PC-9 (cell line): ENCODE results near the gene SH3PXD2B. TPM values are rescaled to one million over a fixed set of nuclear protein-coding genes. Genes with fewer than 3 reads are reported as not detected.

Source experiments
- BruUV-seq: library from RNA; stranded (reverse); fragments of 400-500 nt; replicated peaks from 2 replicates; lab custom pipeline; 2021; lab: Mats Ljungman, UMichigan
- CTCF ChIA-PET: fragments of 300-600 bp; sonication (Branson Sonifier 250); formaldehyde crosslinking; loops from one replicate; lab custom pipeline; 2022; ENCODE audit warnings: antibody characterized with exemption; lab: Charles Lee
- POLR2A ChIA-PET: fragments of 300-600 bp; sonication (Branson Sonifier 250); formaldehyde crosslinking; loops from one replicate; lab custom pipeline; 2022; ENCODE audit warnings: antibody characterized with exemption; ENCODE audit not compliant: unreplicated experiment; lab: Charles Lee
- DNase-seq, 2 experiments: peaks; one replicate each; pipeline versions ENCODE4 v3.0.0 to v3.0.0-alpha.2; 2015 to 2022; ENCODE audit warnings: mixed read lengths in 1 of 2
- H2AFZ ChIP-seq: fragments of 200-600 bp; sonication (generic); 2 replicates; pipeline ENCODE4 v1.8.1; 2017; ENCODE audit warnings: antibody characterized with exemption
- H3F3A ChIP-seq: fragments of 200-600 bp; sonication (generic); 2 replicates; pipeline ENCODE4 v1.8.1; 2017; ENCODE audit warnings: antibody characterized with exemption, mild to moderate bottlenecking, low read depth; ENCODE audit not compliant: insufficient read depth
- H3K27ac ChIP-seq: fragments of 200-600 bp; sonication (generic); 2 replicates; pipeline ENCODE4 v1.6.1; 2016; ENCODE audit warnings: mixed run types
- H3K27me3 ChIP-seq: fragments of 200-600 bp; sonication (generic); 2 replicates; pipeline ENCODE4 v1.6.1; 2016; ENCODE audit warnings: low read depth, mixed run types; ENCODE audit not compliant: insufficient read depth
- H3K36me3 ChIP-seq: fragments of 200-600 bp; sonication (generic); 2 replicates; pipeline ENCODE4 v1.6.1; 2016; ENCODE audit warnings: low read depth, mixed run types
- H3K4me1 ChIP-seq: fragments of 200-600 bp; sonication (generic); replicated peaks from 2 replicates; pipeline ENCODE4 v1.6.1; 2016; ENCODE audit warnings: mixed run types; ENCODE audit not compliant: insufficient read depth
- H3K4me2 ChIP-seq: fragments of 200-600 bp; sonication (generic); 2 replicates; pipeline ENCODE4 v1.6.1; 2017; ENCODE audit warnings: mixed run types
- H3K4me3 ChIP-seq: fragments of 200-600 bp; sonication (generic); 2 replicates; pipeline ENCODE4 v1.6.1; 2016; ENCODE audit warnings: mixed run types
- H3K79me2 ChIP-seq: fragments of 200-600 bp; sonication (generic); 2 replicates; pipeline ENCODE4 v1.6.1; 2017; ENCODE audit warnings: low read depth, mixed run types
- H3K9me2 ChIP-seq: fragments of 200-600 bp; sonication (generic); 2 replicates; pipeline ENCODE4 v1.8.1; 2017; ENCODE audit warnings: mild to moderate bottlenecking; ENCODE audit not compliant: insufficient read depth
- H3K9me3 ChIP-seq: fragments of 200-600 bp; sonication (generic); 2 replicates; pipeline ENCODE4 v1.8.1; 2016; ENCODE audit warnings: low read depth; ENCODE audit not compliant: insufficient read depth
- H4K20me1 ChIP-seq: fragments of 200-600 bp; sonication (generic); 2 replicates; pipeline ENCODE4 v1.8.1; 2017; ENCODE audit not compliant: insufficient read depth
- EZH2 ChIP-seq: fragments of 200-600 bp; sonication (generic); IDR thresholded peaks from 2 replicates; pipeline ENCODE4 v1.8.0; 2017; ENCODE audit warnings: antibody characterized with exemption, low read depth
- intact Hi-C: fragments of 100-400 bp; cut with micrococcal nuclease; formaldehyde crosslinking; loops from one replicate; pipeline ENCODE4 v1.10.0; 2022; ENCODE audit not compliant: unreplicated experiment
- total RNA-seq: library from RNA; stranded (reverse); gene quantifications from 2 replicates; pipeline ENCODE4 v1.2.3, GENCODE V29; 2021
- TF ChIP-seq, protein P1 (sequence below): fragments of 200-600 bp; sonication (generic); conservative IDR thresholded peaks from 2 replicates; pipeline ENCODE4 v1.6.1; 2017; ENCODE audit warnings: mixed run types, antibody characterized with exemption, mild to moderate bottlenecking, moderate library complexity

Gene SH3PXD2B
- total RNA-seq, 1 experiment from 2014 or later: 29.3 TPM

DNA sequence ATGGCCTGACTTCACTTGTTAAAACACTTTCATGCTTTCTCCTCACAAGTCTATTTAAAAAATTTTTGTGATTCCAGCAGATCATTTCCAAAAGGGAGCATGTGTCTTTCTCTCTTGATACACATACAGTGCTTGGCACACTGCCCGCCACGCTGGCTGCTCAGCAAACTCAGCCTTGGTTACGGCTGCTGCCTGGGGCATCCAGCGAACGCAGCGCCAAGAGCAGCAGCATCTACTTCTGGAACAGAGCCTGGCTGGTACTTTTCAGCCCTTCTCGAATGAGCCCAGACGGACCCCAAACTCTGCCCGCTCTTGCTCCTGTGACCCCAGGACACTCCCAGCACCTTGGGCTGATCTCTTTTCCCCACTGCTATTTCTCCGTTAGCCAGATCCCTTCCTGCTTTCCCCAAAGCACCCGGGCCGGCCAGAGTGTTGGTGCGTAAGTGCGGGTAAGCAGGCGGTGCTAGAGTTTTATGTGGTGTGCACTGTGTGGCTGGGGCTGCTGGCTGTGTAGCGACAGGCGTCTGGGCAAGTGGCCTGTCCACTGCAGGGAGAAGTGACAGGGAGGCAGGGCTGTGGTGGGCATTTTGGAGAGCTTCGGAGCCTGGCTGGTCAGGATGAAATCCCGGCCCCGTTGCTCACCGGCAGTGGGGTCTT is 73.2 kb downstream of the SH3PXD2B start:
- TF ChIP-seq EZH2: no peak
- TF ChIP-seq, protein P1, sequence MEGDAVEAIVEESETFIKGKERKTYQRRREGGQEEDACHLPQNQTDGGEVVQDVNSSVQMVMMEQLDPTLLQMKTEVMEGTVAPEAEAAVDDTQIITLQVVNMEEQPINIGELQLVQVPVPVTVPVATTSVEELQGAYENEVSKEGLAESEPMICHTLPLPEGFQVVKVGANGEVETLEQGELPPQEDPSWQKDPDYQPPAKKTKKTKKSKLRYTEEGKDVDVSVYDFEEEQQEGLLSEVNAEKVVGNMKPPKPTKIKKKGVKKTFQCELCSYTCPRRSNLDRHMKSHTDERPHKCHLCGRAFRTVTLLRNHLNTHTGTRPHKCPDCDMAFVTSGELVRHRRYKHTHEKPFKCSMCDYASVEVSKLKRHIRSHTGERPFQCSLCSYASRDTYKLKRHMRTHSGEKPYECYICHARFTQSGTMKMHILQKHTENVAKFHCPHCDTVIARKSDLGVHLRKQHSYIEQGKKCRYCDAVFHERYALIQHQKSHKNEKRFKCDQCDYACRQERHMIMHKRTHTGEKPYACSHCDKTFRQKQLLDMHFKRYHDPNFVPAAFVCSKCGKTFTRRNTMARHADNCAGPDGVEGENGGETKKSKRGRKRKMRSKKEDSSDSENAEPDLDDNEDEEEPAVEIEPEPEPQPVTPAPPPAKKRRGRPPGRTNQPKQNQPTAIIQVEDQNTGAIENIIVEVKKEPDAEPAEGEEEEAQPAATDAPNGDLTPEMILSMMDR: no peak
- Histone ChIP-seq H3K27me3 (no peaks in the 10 kb centered on the region), H3K4me1 (peaks cover 25% of the 10 kb centered on the region), H3F3A (peaks cover 23% of the 10 kb centered on the region; the same call in 1 of the 2 replicates), H3K27ac (no peak overlapping the region), H3K36me3 (no peaks in the 10 kb centered on the region), H3K9me3 (no peaks in the 10 kb centered on the region), H3K79me2 (no peaks in the 10 kb centered on the region), H3K9me2 (no peaks in the 10 kb centered on the region), H2AFZ (no peak overlapping the region), H3K4me2 (no peak overlapping the region), H4K20me1 (no peaks in the 10 kb centered on the region), H3K4me3 (no peak overlapping the region)
- BruUV-seq: no TSS peak
- CTCF ChIA-PET: no interaction called here
- intact Hi-C loops: no loop called here
- no peak for DNase-seq
- POLR2A ChIA-PET: no interaction called here

DNA sequence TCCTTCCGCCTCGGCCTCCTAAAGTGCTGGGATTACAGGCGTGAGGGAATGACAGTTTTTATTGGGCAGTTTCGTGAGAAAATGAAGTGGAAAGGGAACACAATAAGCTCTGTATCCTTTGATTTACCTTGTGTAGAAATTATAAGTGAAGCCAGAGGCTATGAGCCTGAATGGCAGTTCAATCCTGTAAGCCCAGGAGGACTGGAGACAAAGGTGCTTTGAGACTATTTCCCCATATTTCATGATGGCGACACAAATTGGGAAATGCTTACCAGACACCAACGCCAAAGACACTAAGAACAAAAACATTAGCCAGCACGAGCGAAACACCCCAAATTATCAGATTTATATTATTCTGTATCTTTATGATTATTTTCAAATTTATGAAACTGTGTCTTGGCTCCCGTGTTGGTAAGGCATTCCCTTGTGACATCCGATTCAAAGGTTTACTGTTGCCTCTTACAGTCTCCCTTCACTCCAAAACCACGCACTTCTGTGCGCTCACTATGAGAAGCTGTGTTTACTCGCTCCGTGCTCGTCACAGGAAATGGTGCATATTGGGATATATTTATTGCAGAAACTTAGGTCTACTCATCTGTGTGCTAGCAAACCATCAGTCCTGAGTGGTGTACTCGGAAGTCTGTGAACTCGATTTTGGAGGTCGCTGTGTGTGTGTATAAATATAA is 73.9 kb downstream of the SH3PXD2B start:
- intact Hi-C loops: no loop called here
- TF ChIP-seq EZH2: no peak
- TF ChIP-seq, protein P1: no peak
- ChIA-PET CTCF (no interaction called here), POLR2A (no interaction called here)
- Histone ChIP-seq H3F3A (peaks cover 23% of the 10 kb centered on the region; the same call in 1 of the 2 replicates), H3K4me1 (peaks cover 25% of the 10 kb centered on the region), H3K9me2 (no peaks in the 10 kb centered on the region), H3K36me3 (no peaks in the 10 kb centered on the region), H3K79me2 (no peaks in the 10 kb centered on the region), H3K4me3 (no peak overlapping the region), H4K20me1 (no peaks in the 10 kb centered on the region), H3K4me2 (no peak overlapping the region), H3K9me3 (no peaks in the 10 kb centered on the region), H3K27ac (no peak overlapping the region), H3K27me3 (no peaks in the 10 kb centered on the region), H2AFZ (no peak overlapping the region)
- no TSS peak for BruUV-seq
- DNase-seq: no peak

DNA sequence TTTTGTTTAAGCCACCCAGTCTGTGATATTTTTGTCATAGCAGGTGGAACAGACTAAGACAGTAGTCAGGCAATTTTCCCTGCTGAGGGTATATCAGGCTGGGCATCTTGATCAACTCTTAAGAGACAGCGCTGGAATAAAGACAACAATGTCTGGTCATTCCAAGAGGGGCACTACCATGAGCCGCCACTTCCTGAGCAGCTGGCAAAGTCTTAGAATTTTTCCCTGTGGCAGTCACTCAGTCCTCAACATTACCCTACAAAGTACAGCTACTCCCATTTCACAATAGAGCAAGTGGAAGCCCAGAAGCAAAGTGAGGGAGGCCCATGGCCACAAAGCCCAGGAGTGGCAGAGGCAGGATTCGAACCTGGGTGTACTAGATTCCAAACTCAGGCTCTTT is 74.8 kb downstream of the SH3PXD2B start:
- BruUV-seq: no TSS peak
- Histone ChIP-seq H3K4me1 (peaks cover 25% of the 10 kb centered on the region), H3K4me3 (no peak overlapping the region), H3K27me3 (no peaks in the 10 kb centered on the region), H3K27ac (no peak overlapping the region), H3K4me2 (no peak overlapping the region), H3K79me2 (no peaks in the 10 kb centered on the region), H3K36me3 (no peaks in the 10 kb centered on the region), H3K9me3 (no peaks in the 10 kb centered on the region), H4K20me1 (no peaks in the 10 kb centered on the region), H3K9me2 (no peaks in the 10 kb centered on the region), H3F3A (peaks cover 22% of the 10 kb centered on the region; the same call in 1 of the 2 replicates), H2AFZ (no peak overlapping the region)
- DNase-seq: no peak
- TF ChIP-seq, protein P1: no peak
- intact Hi-C loops: no loop called here
- ChIA-PET CTCF (no interaction called here), POLR2A (no interaction called here)
